Stimulated activated CD4-positive, alpha-beta T cell treated with anti-CD3 and anti-CD28 coated beads, Interleukin-4, amount 100 ng/mL, for 1 hour (primary cell): Measurements from ENCODE around the gene NUP210L.
A peak's percentile ranks its signal among the peaks of the same experiment; 100 is the strongest.

Source experiments
- DNase-seq: peaks from one replicate; pipeline ENCODE4 v3.0.0-alpha.2; 2020

The NUP210L gene

GRCh38 chr1:153962088-153963029 is 192.5 kb downstream of the NUP210L start:
- no peak for DNase-seq

GRCh38 chr1:153961421-153961820 is 193.5 kb downstream of the NUP210L start:
- no peak for DNase-seq

- DNase-seq: no peak
Observed at GRCh38 chr1:153960206-153960605, 194.7 kb downstream of the NUP210L start.

- DNase-seq: no peak
Observed at GRCh38 chr1:153959454-153959853, 195.4 kb downstream of the NUP210L start.

GRCh38 chr1:153958961-153959260 is 196.0 kb downstream of the NUP210L start:
- no peak for DNase-seq

GRCh38 chr1:153958111-153958960 is 196.5 kb downstream of the NUP210L start, which contains the start of gene CRTC2:
TSS of gene CRTC2 (minus strand) at chr1:153958612. CDS start at chr1:153958497, 115 bp downstream.
- peak; percentile 98 for DNase-seq

GRCh38 chr1:153957744-153958110 is 197.1 kb downstream of the NUP210L start:
- DNase-seq: peak; percentile 41

- no peak for DNase-seq
Observed at GRCh38 chr1:153956997-153957715, 197.7 kb downstream of the NUP210L start.

GRCh38 chr1:153954826-153955225 is 200.0 kb downstream of the NUP210L start:
- DNase-seq: no peak

GRCh38 chr1:153953859-153954365 is 201.0 kb downstream of the NUP210L start:
- no peak for DNase-seq

- no peak for DNase-seq
Observed at GRCh38 chr1:153951801-153952200, 203.1 kb downstream of the NUP210L start.

GRCh38 chr1:153951183-153951582 is 203.7 kb downstream of the NUP210L start:
- DNase-seq: no peak

- peak; percentile 76 for DNase-seq
Observed at GRCh38 chr1:153946622-153947241, 208.1 kb downstream of the NUP210L start, which contains the start of gene DENND4B. TSS of gene DENND4B (minus strand) at chr1:153946718. CDS start at chr1:153944374, 2,344 bp downstream.

GRCh38 chr1:153945795-153946621 is 208.9 kb downstream of the NUP210L start:
- peak; percentile 70 for DNase-seq

- peak; percentile 66 for DNase-seq
Observed at GRCh38 chr1:153945131-153945794, 209.6 kb downstream of the NUP210L start.

- DNase-seq: no peak
Observed at GRCh38 chr1:153944827-153945117, 210.1 kb downstream of the NUP210L start.

- no peak for DNase-seq
Observed at GRCh38 chr1:153944005-153944826, 210.7 kb downstream of the NUP210L start.

GRCh38 chr1:153942766-153943549 is 211.9 kb downstream of the NUP210L start:
- DNase-seq: no peak
